ENCODE results near the gene SRSF8. TPM values are rescaled to one million over a fixed set of nuclear protein-coding genes. Genes with fewer than 3 reads are reported as not detected.
A peak's percentile ranks its signal among the peaks of the same experiment; 100 is the strongest.

Gene SRSF8
- total RNA-seq, 2 experiments from 2014 or later = 67.2 to 67.9 TPM

DNA sequence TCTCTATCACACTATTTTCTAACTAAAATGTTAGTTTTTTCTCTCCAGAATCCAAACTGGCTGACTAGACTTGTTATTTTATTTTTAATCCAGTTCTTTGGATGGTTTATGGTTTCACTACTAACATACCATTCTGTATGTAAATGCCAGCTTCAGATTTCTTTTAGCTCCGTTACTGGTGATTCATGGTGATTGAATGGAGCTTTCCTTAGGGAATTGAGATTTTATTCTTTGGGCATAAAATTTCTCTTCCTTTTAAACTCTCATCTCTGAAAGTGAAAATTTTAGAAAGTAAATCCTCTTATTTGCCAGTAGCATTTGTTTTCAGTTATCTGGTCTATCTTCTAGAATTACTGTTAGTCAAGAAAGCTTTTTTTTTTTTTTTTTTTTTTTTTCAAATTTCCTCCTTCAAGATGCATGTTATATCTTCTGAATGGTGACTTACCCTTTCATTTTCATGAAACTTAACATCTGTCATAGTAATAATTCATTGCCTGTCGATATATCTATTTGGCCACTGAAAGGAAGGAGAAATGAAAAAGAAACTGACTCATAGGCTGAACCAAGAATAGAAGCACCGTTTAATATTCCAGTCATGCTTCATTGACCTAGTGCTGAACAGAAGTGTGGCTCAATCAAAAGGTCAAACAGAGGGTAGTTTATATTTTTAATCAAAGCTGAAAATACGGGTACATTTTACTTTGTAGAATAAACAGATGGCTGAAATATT is 29.3 kb downstream of the SRSF8 start:
- H3K27ac Mint-ChIP-seq = no peak overlapping the region
- H3K27me3 ChIP-seq (ENCODE audit: control insufficient read depth in 1 of 2, insufficient read depth in 2 of 2, low read length in 2 of 2) = no peaks in the 10 kb centered on the region
- peaks cover 6% of the 10 kb centered on the region for H3K36me3 Mint-ChIP-seq (ENCODE audit: low read depth)
- H3K36me3 ChIP-seq (ENCODE audit: insufficient read depth, low read length) = no peaks in the 10 kb centered on the region
- H3K27me3 Mint-ChIP-seq = no peaks in the 10 kb centered on the region
- CTCF ChIA-PET = interaction anchor here (1.1 kb wide), 1 partner anchor 11 kb away, joined by 4 read pairs; no protein-coding TSS in a partner anchor
- DNase-seq (peak in 2 of 14 experiments; percentile 18 to 35), ATAC-seq (ENCODE audit: poor library complexity) (no peak)
- no peak overlapping the region for H3K4me3 ChIP-seq (ENCODE audit: low read length)
- POLR2A ChIA-PET = interaction anchor here (1.2 kb wide), 1 partner anchor 29 kb away, joined by 4 read pairs; the partner anchor contains the start of gene SRSF8
- H3K4me1 ChIP-seq (ENCODE audit: insufficient read depth, low read length) = peaks cover 15% of the 10 kb centered on the region
- H3K9me3 ChIP-seq (ENCODE audit: control insufficient read depth in 1 of 2, insufficient read depth in 1 of 2, low read length in 2 of 2) = no peaks in the 10 kb centered on the region
- no peaks in the 10 kb centered on the region for H3K9me3 Mint-ChIP-seq
- intact Hi-C loops (cut with DNase I, micrococcal nuclease) = no loop called here
- H3K27ac ChIP-seq (ENCODE audit: low read depth in 1 of 2, low read length in 2 of 2) = no peak overlapping the region
- TF ChIP-seq, protein P1, sequence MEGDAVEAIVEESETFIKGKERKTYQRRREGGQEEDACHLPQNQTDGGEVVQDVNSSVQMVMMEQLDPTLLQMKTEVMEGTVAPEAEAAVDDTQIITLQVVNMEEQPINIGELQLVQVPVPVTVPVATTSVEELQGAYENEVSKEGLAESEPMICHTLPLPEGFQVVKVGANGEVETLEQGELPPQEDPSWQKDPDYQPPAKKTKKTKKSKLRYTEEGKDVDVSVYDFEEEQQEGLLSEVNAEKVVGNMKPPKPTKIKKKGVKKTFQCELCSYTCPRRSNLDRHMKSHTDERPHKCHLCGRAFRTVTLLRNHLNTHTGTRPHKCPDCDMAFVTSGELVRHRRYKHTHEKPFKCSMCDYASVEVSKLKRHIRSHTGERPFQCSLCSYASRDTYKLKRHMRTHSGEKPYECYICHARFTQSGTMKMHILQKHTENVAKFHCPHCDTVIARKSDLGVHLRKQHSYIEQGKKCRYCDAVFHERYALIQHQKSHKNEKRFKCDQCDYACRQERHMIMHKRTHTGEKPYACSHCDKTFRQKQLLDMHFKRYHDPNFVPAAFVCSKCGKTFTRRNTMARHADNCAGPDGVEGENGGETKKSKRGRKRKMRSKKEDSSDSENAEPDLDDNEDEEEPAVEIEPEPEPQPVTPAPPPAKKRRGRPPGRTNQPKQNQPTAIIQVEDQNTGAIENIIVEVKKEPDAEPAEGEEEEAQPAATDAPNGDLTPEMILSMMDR (IDR thresholded peaks at IDR 0.05) = no peak
- peaks cover 29% of the 10 kb centered on the region for H3K4me1 Mint-ChIP-seq (ENCODE audit: low read depth)
- H3K4me3 Mint-ChIP-seq = no peak overlapping the region

- Mint-ChIP-seq H3K27ac (no peak overlapping the region), H3K9me3 (no peaks in the 10 kb centered on the region), H3K27me3 (no peaks in the 10 kb centered on the region), H3K4me3 (no peak overlapping the region), H3K36me3 (ENCODE audit: low read depth) (peaks cover 8% of the 10 kb centered on the region), H3K4me1 (ENCODE audit: low read depth) (peaks cover 18% of the 10 kb centered on the region)
- H3K4me1 ChIP-seq (ENCODE audit: insufficient read depth, low read length) = peaks cover 11% of the 10 kb centered on the region
- H3K4me3 ChIP-seq (ENCODE audit: low read length) = no peak overlapping the region
- ATAC-seq (ENCODE audit: poor library complexity) (no peak), DNase-seq (no peak)
- ChIA-PET POLR2A (no interaction called here), CTCF (interaction anchor here (0.5 to 2.0 kb wide), 2 partner anchors 26 to 30 kb away, joined by 3 to 4 read pairs; partner anchors contain the start of gene SRSF8)
- TF ChIP-seq, protein P1 (IDR thresholded peaks at IDR 0.05) = no peak
- H3K36me3 ChIP-seq (ENCODE audit: insufficient read depth, low read length) = no peaks in the 10 kb centered on the region
- intact Hi-C loops (cut with DNase I, micrococcal nuclease) = no loop called here
- no peaks in the 10 kb centered on the region for H3K9me3 ChIP-seq (ENCODE audit: control insufficient read depth in 1 of 2, insufficient read depth in 1 of 2, low read length in 2 of 2)
- H3K27ac ChIP-seq (ENCODE audit: low read depth in 1 of 2, low read length in 2 of 2) = no peak overlapping the region
- no peaks in the 10 kb centered on the region for H3K27me3 ChIP-seq (ENCODE audit: control insufficient read depth in 1 of 2, insufficient read depth in 2 of 2, low read length in 2 of 2)
Observed at GRCh38 chr11:95097209-95097608, 30.5 kb downstream of the SRSF8 start.

GRCh38 chr11:95098826-95099225 is 32.1 kb downstream of the SRSF8 start:
- ChIA-PET POLR2A (interaction anchor here (1.8 kb wide), 1 partner anchor 9 kb away, joined by 4 read pairs; the partner anchor contains the start of gene ENDOD1), CTCF (interaction anchor here (1.2 to 2.0 kb wide), 3 partner anchors 9 to 691 kb away, joined by 4 to 6 read pairs (median 4); partner anchors contain the start of genes ENDOD1, FAM76B and SRSF8)
- TF ChIP-seq, protein P1 (IDR thresholded peaks at IDR 0.05) = no peak
- Histone ChIP-seq H3K9me3 (ENCODE audit: control insufficient read depth in 1 of 2, insufficient read depth in 1 of 2, low read length in 2 of 2) (no peaks in the 10 kb centered on the region), H3K27me3 (ENCODE audit: control insufficient read depth in 1 of 2, insufficient read depth in 2 of 2, low read length in 2 of 2) (no peaks in the 10 kb centered on the region), H3K4me3 (ENCODE audit: low read length) (no peak overlapping the region), H3K36me3 (ENCODE audit: insufficient read depth, low read length) (no peaks in the 10 kb centered on the region), H3K4me1 (ENCODE audit: insufficient read depth, low read length) (no peaks in the 10 kb centered on the region), H3K27ac (ENCODE audit: low read depth in 1 of 2, low read length in 2 of 2) (no peak overlapping the region)
- H3K36me3 Mint-ChIP-seq (ENCODE audit: low read depth) = peaks cover 14% of the 10 kb centered on the region
- H3K9me3 Mint-ChIP-seq = no peaks in the 10 kb centered on the region
- DNase-seq = no peak
- ATAC-seq (ENCODE audit: poor library complexity) = no peak
- intact Hi-C loops (cut with DNase I, micrococcal nuclease) = no loop called here
- H3K27me3 Mint-ChIP-seq = no peaks in the 10 kb centered on the region
- H3K27ac Mint-ChIP-seq = no peak overlapping the region
- peaks cover 8% of the 10 kb centered on the region for H3K4me1 Mint-ChIP-seq (ENCODE audit: low read depth)
- H3K4me3 Mint-ChIP-seq = no peak overlapping the region

All from CD4-positive, alpha-beta T cell (primary cell).